ENCODE measurements around the gene CLCNKA.
"Not testable (repeated sequence)": the region's sequence is repeated elsewhere in the genome, so short reads cannot be mapped to it uniquely, and the experiment has no call there.

The CLCNKA gene

DNA sequence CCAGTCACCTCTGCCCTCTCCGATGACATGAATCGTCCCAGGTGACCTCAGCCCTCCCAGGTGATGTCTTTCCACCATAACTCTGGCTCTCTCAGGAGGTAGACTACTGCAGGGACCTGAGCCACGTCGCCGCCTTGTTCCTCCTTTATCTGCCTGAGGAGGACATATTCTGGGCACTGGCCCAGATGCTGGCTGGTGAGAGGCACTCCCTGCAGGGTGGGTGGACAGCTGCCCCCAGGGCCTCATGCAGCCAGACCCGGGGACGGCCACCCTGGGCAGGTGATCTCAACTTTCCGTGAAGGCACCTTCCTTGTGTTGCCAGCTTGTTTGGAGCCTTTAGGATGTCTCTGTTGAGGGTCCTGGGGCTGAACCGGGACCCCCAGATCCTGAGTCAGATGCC, 32.1 kb upstream of the CLCNKA start:
- H3K27me3 ChIP-seq (ENCODE audit: control insufficient read depth, insufficient read depth, low read length): no peaks in the 10 kb centered on the region
- no peak overlapping the region for H3K4me3 ChIP-seq (ENCODE audit: low read length)

DNA sequence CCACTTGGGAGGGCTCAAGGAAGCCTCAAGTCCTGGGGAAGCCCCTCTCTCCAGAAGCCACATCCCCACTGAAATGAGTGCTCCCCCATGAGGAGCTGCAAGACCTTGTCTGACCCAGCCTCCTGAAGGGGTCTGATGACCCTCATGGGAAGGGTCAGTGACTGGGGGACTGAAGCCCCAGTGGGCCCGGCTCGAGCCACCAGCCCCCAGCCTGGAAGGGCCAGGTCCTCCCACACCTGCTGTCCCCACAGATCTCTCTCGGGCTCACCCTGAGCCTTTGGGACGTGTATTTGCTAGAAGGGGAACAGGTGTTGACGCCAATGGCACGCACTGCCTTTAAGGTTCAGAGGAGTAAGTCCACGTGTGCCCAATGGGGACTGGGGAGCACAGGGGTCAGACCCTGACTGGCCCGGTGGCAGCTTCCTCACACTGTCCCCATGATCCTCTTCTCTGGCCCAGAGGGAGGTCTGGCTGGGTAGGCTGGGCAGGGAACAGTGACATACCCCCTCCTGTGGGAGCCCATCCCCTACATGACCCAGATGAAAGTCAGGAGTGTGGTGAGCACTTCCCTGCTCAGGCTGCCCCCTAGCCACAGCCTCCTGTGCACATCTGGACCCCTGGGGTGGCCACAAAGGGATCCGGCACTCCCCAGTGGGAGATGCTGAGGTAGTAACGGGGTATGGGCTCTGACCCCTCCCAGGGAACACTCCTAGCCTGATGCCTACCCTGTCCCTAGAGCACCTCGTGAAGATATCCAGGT, 30.2 kb upstream of the CLCNKA start:
- Histone ChIP-seq H3K27ac (ENCODE audit: low read length) (no peak overlapping the region), H3K9me3 (ENCODE audit: control insufficient read depth, low read depth, low read length) (no peaks in the 10 kb centered on the region), H3K4me3 (ENCODE audit: low read length) (no peak overlapping the region), H3K9ac (ENCODE audit: low read length) (no peak overlapping the region), H3K4me1 (ENCODE audit: control insufficient read depth, low read depth, low read length) (no peaks in the 10 kb centered on the region), H3K36me3 (ENCODE audit: control insufficient read depth, low read depth, low read length) (no peaks in the 10 kb centered on the region), H3K27me3 (ENCODE audit: control insufficient read depth, insufficient read depth, low read length) (no peaks in the 10 kb centered on the region)

More for the DNA sequence above, 32.1 kb upstream of the CLCNKA start:
- H3K4me1 ChIP-seq (ENCODE audit: control insufficient read depth, low read depth, low read length): no peaks in the 10 kb centered on the region
- no peak overlapping the region for H3K9ac ChIP-seq (ENCODE audit: low read length)
- H3K36me3 ChIP-seq (ENCODE audit: control insufficient read depth, low read depth, low read length): no peaks in the 10 kb centered on the region
- no peaks in the 10 kb centered on the region for H3K9me3 ChIP-seq (ENCODE audit: control insufficient read depth, low read depth, low read length)
- no peak overlapping the region for H3K27ac ChIP-seq (ENCODE audit: low read length)

GRCh38 chr1:15992187-15992553, 29.7 kb upstream of the CLCNKA start:
- Histone ChIP-seq H3K27me3 (ENCODE audit: control insufficient read depth, insufficient read depth, low read length) (no peaks in the 10 kb centered on the region), H3K36me3 (ENCODE audit: control insufficient read depth, low read depth, low read length) (no peaks in the 10 kb centered on the region), H3K27ac (ENCODE audit: low read length) (no peak overlapping the region), H3K4me3 (ENCODE audit: low read length) (no peak overlapping the region), H3K4me1 (ENCODE audit: control insufficient read depth, low read depth, low read length) (no peaks in the 10 kb centered on the region), H3K9ac (ENCODE audit: low read length) (no peak overlapping the region), H3K9me3 (ENCODE audit: control insufficient read depth, low read depth, low read length) (no peaks in the 10 kb centered on the region)

- no peaks in the 10 kb centered on the region for H3K9me3 ChIP-seq (ENCODE audit: control insufficient read depth, low read depth, low read length)
- no peaks in the 10 kb centered on the region for H3K36me3 ChIP-seq (ENCODE audit: control insufficient read depth, low read depth, low read length)
- H3K27me3 ChIP-seq (ENCODE audit: control insufficient read depth, insufficient read depth, low read length): no peaks in the 10 kb centered on the region
- H3K4me1 ChIP-seq (ENCODE audit: control insufficient read depth, low read depth, low read length): no peaks in the 10 kb centered on the region
- H3K4me3 ChIP-seq (ENCODE audit: low read length): no peak overlapping the region
- no peak overlapping the region for H3K27ac ChIP-seq (ENCODE audit: low read length)
- no peak overlapping the region for H3K9ac ChIP-seq (ENCODE audit: low read length)
Measured at GRCh38 chr1:15992582-15993500, 29.0 kb upstream of the CLCNKA start.

- Histone ChIP-seq H3K4me1 (ENCODE audit: control insufficient read depth, low read depth, low read length) (no peaks in the 10 kb centered on the region), H3K27ac (ENCODE audit: low read length) (no peak overlapping the region), H3K9ac (ENCODE audit: low read length) (no peak overlapping the region)
Measured at GRCh38 chr1:15993666-15994065, 28.2 kb upstream of the CLCNKA start.

GRCh38 chr1:15994081-15994480, 27.8 kb upstream of the CLCNKA start:
- H3K9ac ChIP-seq (ENCODE audit: low read length): no peak overlapping the region
- H3K27me3 ChIP-seq (ENCODE audit: control insufficient read depth, insufficient read depth, low read length): no peaks in the 10 kb centered on the region
- H3K27ac ChIP-seq (ENCODE audit: low read length): no peak overlapping the region
- H3K9me3 ChIP-seq (ENCODE audit: control insufficient read depth, low read depth, low read length): no peaks in the 10 kb centered on the region
- no peaks in the 10 kb centered on the region for H3K4me1 ChIP-seq (ENCODE audit: control insufficient read depth, low read depth, low read length)
- H3K4me3 ChIP-seq (ENCODE audit: low read length): no peak overlapping the region
- H3K36me3 ChIP-seq (ENCODE audit: control insufficient read depth, low read depth, low read length): no peaks in the 10 kb centered on the region

More at GRCh38 chr1:15993666-15994065, 28.2 kb upstream of the CLCNKA start:
- Histone ChIP-seq H3K36me3 (ENCODE audit: control insufficient read depth, low read depth, low read length) (no peaks in the 10 kb centered on the region), H3K27me3 (ENCODE audit: control insufficient read depth, insufficient read depth, low read length) (no peaks in the 10 kb centered on the region), H3K9me3 (ENCODE audit: control insufficient read depth, low read depth, low read length) (no peaks in the 10 kb centered on the region), H3K4me3 (ENCODE audit: low read length) (no peak overlapping the region)

DNA sequence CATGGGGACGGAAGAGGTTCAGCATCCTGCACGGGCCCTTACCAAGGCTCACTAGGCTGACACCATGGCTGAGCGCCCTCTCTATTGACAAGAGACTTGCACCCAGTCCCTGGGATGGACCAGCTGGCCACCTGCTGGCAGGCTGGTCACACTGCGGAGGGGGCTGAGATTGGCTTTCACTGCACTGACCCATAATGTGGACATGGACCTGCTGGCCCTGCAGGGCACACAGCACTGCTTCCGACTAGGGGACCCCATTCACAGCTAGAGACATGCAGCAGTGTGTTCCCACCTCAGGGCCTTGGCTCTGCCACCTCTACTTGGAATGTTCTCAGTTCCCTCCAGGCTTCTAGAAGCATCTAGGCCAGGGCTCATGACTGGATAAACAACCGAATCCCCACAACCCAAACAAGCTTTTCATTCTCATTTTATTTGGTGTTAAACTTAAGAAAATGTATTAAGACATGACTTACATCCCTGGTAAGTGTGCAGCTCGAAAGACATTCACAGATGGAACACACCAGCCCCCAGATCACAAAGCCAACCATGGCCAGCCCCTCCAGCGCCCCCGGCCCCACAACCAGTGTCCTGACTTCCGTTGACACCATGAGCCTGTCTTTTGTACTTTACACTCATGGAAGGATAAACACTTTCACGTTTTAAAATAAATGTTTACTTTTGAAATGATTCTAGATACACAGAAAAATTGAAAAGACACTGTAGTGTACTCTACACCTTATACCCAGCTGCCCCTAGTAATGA, 27.1 kb upstream of the CLCNKA start:
- H3K9me3 ChIP-seq (ENCODE audit: control insufficient read depth, low read depth, low read length): no peaks in the 10 kb centered on the region

GRCh38 chr1:15997076-15997585, 24.7 kb upstream of the CLCNKA start:
- H3K27ac ChIP-seq (ENCODE audit: low read length): no peak overlapping the region
- no peaks in the 10 kb centered on the region for H3K36me3 ChIP-seq (ENCODE audit: control insufficient read depth, low read depth, low read length)
- H3K4me3 ChIP-seq (ENCODE audit: low read length): no peak overlapping the region
- H3K4me1 ChIP-seq (ENCODE audit: control insufficient read depth, low read depth, low read length): no peaks in the 10 kb centered on the region
- H3K9ac ChIP-seq (ENCODE audit: low read length): no peak overlapping the region
- no peaks in the 10 kb centered on the region for H3K27me3 ChIP-seq (ENCODE audit: control insufficient read depth, insufficient read depth, low read length)
- H3K9me3 ChIP-seq (ENCODE audit: control insufficient read depth, low read depth, low read length): no peaks in the 10 kb centered on the region

More for the DNA sequence above, 27.1 kb upstream of the CLCNKA start:
- Histone ChIP-seq H3K9ac (ENCODE audit: low read length) (no peak overlapping the region), H3K36me3 (ENCODE audit: control insufficient read depth, low read depth, low read length) (no peaks in the 10 kb centered on the region), H3K4me1 (ENCODE audit: control insufficient read depth, low read depth, low read length) (no peaks in the 10 kb centered on the region), H3K4me3 (ENCODE audit: low read length) (no peak overlapping the region), H3K27ac (ENCODE audit: low read length) (no peak overlapping the region), H3K27me3 (ENCODE audit: control insufficient read depth, insufficient read depth, low read length) (no peaks in the 10 kb centered on the region)

DNA sequence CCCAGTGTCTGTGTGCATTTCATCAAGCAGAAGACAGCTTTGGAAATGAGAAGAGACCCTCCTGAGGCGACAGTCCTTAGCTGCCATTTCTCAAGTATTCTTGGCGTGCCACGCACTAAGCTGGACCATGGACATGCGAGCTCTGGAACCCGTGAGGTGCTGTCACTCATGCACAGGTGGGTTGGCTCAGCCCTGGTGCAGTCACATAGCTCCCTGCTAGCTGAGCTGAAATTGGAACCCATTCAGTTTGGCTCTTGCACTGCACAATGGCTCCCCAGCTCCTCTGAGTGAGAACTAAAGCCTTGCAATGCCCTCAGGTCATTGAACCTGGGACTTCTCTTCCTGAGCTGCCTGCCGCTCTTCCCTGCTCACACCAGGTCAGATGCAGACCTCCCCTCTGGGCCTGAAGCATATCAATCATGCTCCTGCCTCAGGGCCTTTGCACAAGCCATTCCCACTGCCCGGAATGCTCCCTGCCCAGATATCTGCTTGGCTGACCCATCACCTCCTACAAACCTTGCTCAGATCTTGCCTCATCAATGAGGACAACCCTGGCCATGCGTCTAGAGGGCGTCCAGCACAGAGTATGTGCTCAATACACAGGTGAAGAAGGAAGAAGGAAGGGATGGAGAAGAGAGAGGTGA, 24.1 kb upstream of the CLCNKA start:
- no peaks in the 10 kb centered on the region for H3K36me3 ChIP-seq (ENCODE audit: control insufficient read depth, low read depth, low read length)
- no peaks in the 10 kb centered on the region for H3K4me1 ChIP-seq (ENCODE audit: control insufficient read depth, low read depth, low read length)
- H3K9ac ChIP-seq (ENCODE audit: low read length): no peak overlapping the region
- no peaks in the 10 kb centered on the region for H3K27me3 ChIP-seq (ENCODE audit: control insufficient read depth, insufficient read depth, low read length)
- H3K27ac ChIP-seq (ENCODE audit: low read length): no peak overlapping the region
- no peaks in the 10 kb centered on the region for H3K9me3 ChIP-seq (ENCODE audit: control insufficient read depth, low read depth, low read length)
- H3K4me3 ChIP-seq (ENCODE audit: low read length): no peak overlapping the region

DNA sequence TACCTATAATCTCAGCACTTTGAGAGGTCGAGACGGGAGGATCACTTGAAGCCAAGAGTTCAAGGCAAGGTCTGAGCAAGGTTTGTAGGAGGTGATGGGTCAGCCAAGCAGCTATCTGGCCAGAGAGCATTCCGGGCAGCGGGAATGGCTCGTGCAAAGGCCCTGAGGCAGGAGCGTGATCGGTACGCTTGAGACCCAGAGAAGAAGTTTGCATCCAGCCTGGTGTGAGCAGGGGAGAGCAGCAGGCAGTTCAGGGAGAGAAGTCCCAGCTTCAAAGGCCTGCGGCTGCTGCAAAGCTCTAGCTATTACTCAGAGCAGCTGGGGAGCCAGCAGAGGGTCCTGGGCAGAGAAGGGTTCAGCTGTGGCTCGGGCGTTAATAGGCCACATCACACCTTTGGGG, 22.9 kb upstream of the CLCNKA start:
- H3K9me3 ChIP-seq (ENCODE audit: control insufficient read depth, low read depth, low read length): no peaks in the 10 kb centered on the region
- H3K9ac ChIP-seq (ENCODE audit: low read length): no peak overlapping the region
- no peaks in the 10 kb centered on the region for H3K36me3 ChIP-seq (ENCODE audit: control insufficient read depth, low read depth, low read length)
- no peak overlapping the region for H3K4me3 ChIP-seq (ENCODE audit: low read length)
- H3K27ac ChIP-seq (ENCODE audit: low read length): no peak overlapping the region
- no peaks in the 10 kb centered on the region for H3K4me1 ChIP-seq (ENCODE audit: control insufficient read depth, low read depth, low read length)
- H3K27me3 ChIP-seq (ENCODE audit: control insufficient read depth, insufficient read depth, low read length): no peaks in the 10 kb centered on the region

DNA sequence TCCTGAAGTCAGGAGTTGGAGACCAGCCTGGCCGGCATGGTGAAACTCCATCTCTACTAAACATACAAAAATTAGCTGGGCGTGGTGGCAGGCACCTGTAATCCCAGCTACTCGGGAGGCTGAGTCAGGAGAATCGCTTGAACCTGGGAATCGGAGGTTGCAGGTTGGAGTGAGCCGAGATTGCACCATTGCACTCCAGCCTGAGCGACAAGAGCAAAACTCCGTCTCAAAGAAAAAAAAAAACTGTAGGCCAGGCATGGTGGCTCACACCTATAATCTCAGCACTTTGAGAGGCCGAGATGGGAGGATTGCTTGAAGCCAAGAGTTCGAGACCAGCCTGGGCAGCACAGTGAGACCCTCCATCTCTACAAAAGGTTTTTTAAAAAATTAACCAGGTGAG, 20.6 kb upstream of the CLCNKA start:
- H3K9me3 ChIP-seq (ENCODE audit: control insufficient read depth, low read depth, low read length); H3K4me1 ChIP-seq (ENCODE audit: control insufficient read depth, low read depth, low read length); H3K27ac ChIP-seq (ENCODE audit: low read length); H3K4me3 ChIP-seq (ENCODE audit: low read length); H3K36me3 ChIP-seq (ENCODE audit: control insufficient read depth, low read depth, low read length); H3K9ac ChIP-seq (ENCODE audit: low read length): not testable (repeated sequence)
- peaks cover 12% of the 10 kb centered on the region for H3K27me3 ChIP-seq (ENCODE audit: control insufficient read depth, insufficient read depth, low read length)
